Upper lobe of right lung (tissue), 1 donor: ENCODE results near the gene NOC2L. TPM values are rescaled to one million over a fixed set of nuclear protein-coding genes. Genes with fewer than 3 reads are reported as not detected.

Experiments used
- ATAC-seq: fragments of 200-7000 bp; cut with Tn5 transposase; one replicate; pipeline ENCODE4 v1.9.1; 2020; ENCODE audit warnings: mild to moderate bottlenecking, moderate library complexity
- DNase-seq: peaks from one replicate; pipeline ENCODE4 v3.0.0-alpha.2; 2020
- H3K27ac ChIP-seq: fragments of 200-600 bp; one replicate; pipeline ENCODE4 v1.8.0; 2022
- H3K27me3 ChIP-seq: fragments of 200-600 bp; one replicate; pipeline ENCODE4 v1.8.0; 2022; ENCODE audit warnings: mild to moderate bottlenecking
- H3K36me3 ChIP-seq: fragments of 200-600 bp; one replicate; pipeline ENCODE4 v1.8.0; 2022
- H3K4me1 ChIP-seq: fragments of 200-600 bp; one replicate; pipeline ENCODE4 v1.8.0; 2022
- H3K4me3 ChIP-seq: fragments of 200-600 bp; one replicate; pipeline ENCODE4 v1.8.0; 2022; ENCODE audit warnings: mild to moderate bottlenecking
- H3K9me3 ChIP-seq: fragments of 200-600 bp; one replicate; pipeline ENCODE4 v1.8.0; 2022
- CTCF ChIP-seq: fragments of 200-600 bp; IDR thresholded peaks from one replicate; pipeline ENCODE4 v1.8.0; 2022; ENCODE audit warnings: antibody characterized with exemption
- intact Hi-C: fragments of 100-400 bp; cut with DNase I; formaldehyde crosslinking; loops from one replicate; pipeline ENCODE4 v1.11.0; 2022
- total RNA-seq: library from RNA; stranded (reverse); fragmentation: NEBNext Ultra II Directional; extraction: Animal tissue kit (Norgen Biotek cat#: 25700); gene quantifications from one replicate; pipeline ENCODE4 v1.2.1, GENCODE V29; 2021
- donor health status: DM: no; HTN: yes; CAD: no; lungs with severe emphysema.

NOC2L gene
- total RNA-seq, 1 donor from 2014 or later, result 54.5 TPM

DNA sequence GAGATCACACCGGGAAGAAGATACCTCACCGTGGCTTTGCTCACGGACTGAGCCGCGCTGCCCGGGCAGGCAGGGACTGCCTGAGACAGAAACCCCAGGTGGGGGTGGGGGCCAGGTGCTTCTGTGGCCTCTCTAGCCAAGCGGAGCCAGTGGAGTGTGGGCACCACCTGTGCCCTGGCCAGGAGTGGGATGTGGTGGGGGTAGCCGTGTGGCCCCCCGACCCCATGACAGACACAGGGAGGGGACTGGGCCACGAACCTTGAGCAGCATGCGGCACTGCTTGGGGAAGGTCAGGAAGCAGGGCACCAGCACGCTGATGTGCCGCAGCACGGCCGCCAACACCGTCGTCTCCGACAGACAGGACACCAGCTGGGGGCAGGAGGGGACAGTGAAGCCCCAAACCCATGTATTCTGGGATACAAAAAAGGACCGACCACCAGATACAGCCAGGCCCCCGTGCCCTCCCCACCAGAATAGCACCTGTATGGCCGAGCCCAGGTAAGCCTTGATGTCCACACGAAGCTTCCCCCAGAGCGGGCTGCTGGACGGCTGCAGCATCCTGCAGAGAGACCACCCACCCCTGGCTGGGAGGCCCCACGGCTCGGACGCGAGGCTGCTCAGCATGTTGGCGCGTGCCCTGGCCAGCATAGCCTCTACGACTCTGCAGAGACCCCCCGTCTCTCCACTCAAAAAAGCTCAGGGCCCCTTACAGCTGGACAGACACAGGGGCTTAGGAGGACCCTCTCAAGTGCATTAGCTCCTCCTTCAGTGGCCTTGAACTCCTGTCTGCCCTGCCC lies 5.3 kb downstream of the NOC2L start:
- ATAC-seq, result no peak
- peaks cover 13% of the 10 kb centered on the region for H3K4me1 ChIP-seq
- H3K4me3 ChIP-seq, result no peak overlapping the region
- H3K27me3 ChIP-seq, result no peaks in the 10 kb centered on the region
- H3K9me3 ChIP-seq, result no peaks in the 10 kb centered on the region
- intact Hi-C loops, result no loop called here
- no peak for TF ChIP-seq CTCF
- H3K36me3 ChIP-seq, result peaks cover 75% of the 10 kb centered on the region
- no peak for DNase-seq
- H3K27ac ChIP-seq, result no peak overlapping the region

- TF ChIP-seq CTCF, result no peak
- Histone ChIP-seq H3K9me3 (no peaks in the 10 kb centered on the region), H3K4me3 (no peak overlapping the region), H3K4me1 (peaks cover 4% of the 10 kb centered on the region), H3K36me3 (peaks cover 82% of the 10 kb centered on the region), H3K27ac (no peak overlapping the region), H3K27me3 (no peaks in the 10 kb centered on the region)
- ATAC-seq, result no peak
- DNase-seq, result no peak
- intact Hi-C loops, result no loop called here
These were observed 6.5 kb downstream of the NOC2L start for GRCh38 chr1:952603-953002.

DNA sequence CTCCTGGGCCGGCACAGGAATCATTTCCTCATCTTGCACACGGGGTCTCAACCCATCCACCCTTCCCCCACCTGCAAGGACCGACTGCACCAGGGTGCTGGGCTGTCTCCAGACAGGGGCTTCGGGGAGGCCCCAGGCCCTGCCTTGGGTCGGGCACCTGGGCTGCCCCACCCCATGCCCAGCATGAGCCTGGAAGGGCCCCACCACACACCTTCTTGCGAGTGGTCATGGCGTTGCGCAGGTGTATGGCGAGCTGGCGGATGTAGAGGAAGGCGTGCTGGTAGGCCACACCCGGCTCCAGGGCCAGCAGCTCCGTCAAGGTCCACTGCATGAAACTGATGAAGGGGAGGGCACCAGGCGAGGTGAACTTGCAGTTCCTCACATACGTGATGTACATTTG lies 6.9 kb downstream of the NOC2L start:
- TF ChIP-seq CTCF, result no peak
- ATAC-seq (no peak), DNase-seq (no peak)
- no peaks in the 10 kb centered on the region for H3K9me3 ChIP-seq
- intact Hi-C loops, result no loop called here
- no peak overlapping the region for H3K4me3 ChIP-seq
- H3K27ac ChIP-seq, result no peak overlapping the region
- peaks cover under 1% of the 10 kb centered on the region for H3K4me1 ChIP-seq
- peaks cover 84% of the 10 kb centered on the region for H3K36me3 ChIP-seq
- H3K27me3 ChIP-seq, result no peaks in the 10 kb centered on the region

DNA sequence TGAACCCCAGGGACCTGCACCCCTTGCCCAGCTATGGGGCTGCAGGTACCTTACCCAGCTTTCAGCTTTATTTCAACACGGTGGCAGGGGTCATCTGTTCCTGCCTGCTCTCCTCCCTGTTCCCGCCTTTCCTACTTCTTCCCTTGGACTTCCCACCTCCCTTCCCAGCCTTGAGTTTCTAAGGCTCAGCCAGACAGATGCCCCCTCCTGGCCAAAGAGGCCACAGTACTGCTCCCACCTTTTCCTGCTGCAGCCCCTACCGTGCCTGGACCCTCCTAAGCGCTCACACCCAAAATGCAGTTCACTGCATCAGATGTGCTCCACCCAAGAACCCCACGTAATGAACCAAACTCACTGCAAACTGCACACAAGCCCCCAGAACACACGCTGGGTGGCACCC lies 7.7 kb downstream of the NOC2L start:
- Histone ChIP-seq H3K4me3 (no peak overlapping the region), H3K9me3 (no peaks in the 10 kb centered on the region), H3K27me3 (no peaks in the 10 kb centered on the region), H3K27ac (no peak overlapping the region), H3K36me3 (peaks cover 87% of the 10 kb centered on the region), H3K4me1 (no peaks in the 10 kb centered on the region)
- DNase-seq, result no peak
- TF ChIP-seq CTCF, result no peak
- no peak for ATAC-seq
- intact Hi-C loops, result no loop called here

DNA sequence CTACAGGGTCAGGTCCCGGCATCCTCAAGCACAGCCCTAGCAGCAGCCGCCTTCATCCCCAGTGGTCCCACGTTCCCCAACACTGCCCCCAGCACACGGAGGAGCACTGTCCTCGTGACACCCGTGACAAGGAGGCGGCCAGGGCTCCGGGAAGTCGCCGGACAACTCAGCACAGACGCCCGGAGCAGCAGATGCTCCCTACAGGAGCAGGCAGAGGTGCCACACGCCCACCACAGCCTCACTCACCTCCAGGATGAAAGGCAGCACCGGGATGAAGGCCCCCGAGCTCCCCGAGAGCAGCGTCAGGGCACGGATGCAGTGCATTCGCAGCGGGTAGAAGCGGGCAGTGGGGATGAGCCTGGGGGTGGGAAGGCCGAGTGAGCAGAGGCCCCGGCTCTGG lies 8.2 kb downstream of the NOC2L start:
- TF ChIP-seq CTCF, result no peak

More for the DNA sequence above, 8.2 kb downstream of the NOC2L start:
- intact Hi-C loops, result no loop called here
- peaks cover 87% of the 10 kb centered on the region for H3K36me3 ChIP-seq
- H3K4me1 ChIP-seq, result no peaks in the 10 kb centered on the region
- no peak overlapping the region for H3K4me3 ChIP-seq
- ATAC-seq, result no peak
- H3K27me3 ChIP-seq, result no peaks in the 10 kb centered on the region
- no peak overlapping the region for H3K27ac ChIP-seq
- DNase-seq, result no peak
- H3K9me3 ChIP-seq, result no peaks in the 10 kb centered on the region
